Fibroblast of skin of right quadriceps (primary cell): ENCODE results near the gene GRIK5.
"Not testable (repeated sequence)": the region's sequence is repeated elsewhere in the genome, so short reads cannot be mapped to it uniquely, and the experiment has no call there.

ENCODE experiments used
- DNase-seq: peaks from one replicate; pipeline ENCODE4 v3.0.0-alpha.2; 2013

GRIK5 gene

GRCh38 chr19:42005504-42005903 is 64.5 kb downstream of the GRIK5 start:
- DNase-seq, result no peak

GRCh38 chr19:42003506-42004294 is 66.3 kb downstream of the GRIK5 start:
- DNase-seq, result no peak

GRCh38 chr19:41999878-42000208 is 70.2 kb downstream of the GRIK5 start:
- DNase-seq, result no peak

GRCh38 chr19:41999071-41999877 is 70.7 kb downstream of the GRIK5 start:
- DNase-seq, result no peak

GRCh38 chr19:41998246-41999020 is 71.6 kb downstream of the GRIK5 start:
- DNase-seq, result no peak

- DNase-seq, result no peak
Measured at GRCh38 chr19:41997851-41998229, 72.2 kb downstream of the GRIK5 start.

GRCh38 chr19:41997121-41997850 is 72.7 kb downstream of the GRIK5 start:
- no peak for DNase-seq

- DNase-seq, result no peak
Measured at GRCh38 chr19:41995959-41996797, 73.8 kb downstream of the GRIK5 start.

GRCh38 chr19:41994994-41995958 is 74.7 kb downstream of the GRIK5 start:
- no peak for DNase-seq

- DNase-seq, result no peak
Measured at GRCh38 chr19:41994521-41994971, 75.5 kb downstream of the GRIK5 start.

GRCh38 chr19:41993612-41994483 is 76.2 kb downstream of the GRIK5 start, which contains the start of gene ATP1A3:
Gene ATP1A3, minus strand, starts transcription at chr19:41994230. Its CDS starts 154 bp downstream, at chr19:41994076.
- DNase-seq, result peak; percentile 27

GRCh38 chr19:41991925-41992569 is 78.0 kb downstream of the GRIK5 start:
- DNase-seq, result not testable (repeated sequence)

- no peak for DNase-seq
Measured at GRCh38 chr19:41991025-41991424, 79.0 kb downstream of the GRIK5 start.

GRCh38 chr19:41990615-41991014 is 79.4 kb downstream of the GRIK5 start:
- DNase-seq, result no peak

GRCh38 chr19:41990028-41990427 is 80.0 kb downstream of the GRIK5 start:
- no peak for DNase-seq

- no peak for DNase-seq
Measured at GRCh38 chr19:41988947-41989346, 81.1 kb downstream of the GRIK5 start.

GRCh38 chr19:41987141-41987860 is 82.7 kb downstream of the GRIK5 start:
- no peak for DNase-seq

- DNase-seq, result no peak
Measured at GRCh38 chr19:41984961-41985360, 85.0 kb downstream of the GRIK5 start.
